Fibroblast of the aortic adventitia (primary cell): ENCODE measurements around the gene ARFIP2. TPM values are rescaled to one million over a fixed set of nuclear protein-coding genes. Genes with fewer than 3 reads are reported as not detected.

Source experiments
- DNase-seq: peaks from one replicate; pipeline ENCODE4 v3.0.0-alpha.2; 2010; ENCODE audit warnings: low read depth
- H3K4me3 ChIP-seq: 2 replicates; pipeline ENCODE4 v1.5.1; 2011; ENCODE audit warnings: low read depth, mild to moderate bottlenecking, control low read depth, low read length, moderate library complexity
- total RNA-seq: library from RNA; depleted of rRNA; stranded (reverse); fragments of >200 nt; gene quantifications from 2 replicates; pipeline ENCODE4 v1.2.3, GENCODE V29; 2012; ENCODE audit warnings: low replicate concordance
- TF ChIP-seq, protein P1 (sequence below): IDR thresholded peaks from 2 replicates; pipeline ENCODE4 v1.5.1; 2011; ENCODE audit warnings: mild to moderate bottlenecking, low read length, control low read depth, inconsistent platforms; ENCODE audit not compliant: insufficient read depth

The ARFIP2 gene
- total RNA-seq, 1 donor, result 49.1 TPM

GRCh38 chr11:6474413-6474792 lies 6.7 kb downstream of the ARFIP2 start:
- H3K4me3 ChIP-seq, result peak overlapping the region; percentile 69
- TF ChIP-seq, protein P1, sequence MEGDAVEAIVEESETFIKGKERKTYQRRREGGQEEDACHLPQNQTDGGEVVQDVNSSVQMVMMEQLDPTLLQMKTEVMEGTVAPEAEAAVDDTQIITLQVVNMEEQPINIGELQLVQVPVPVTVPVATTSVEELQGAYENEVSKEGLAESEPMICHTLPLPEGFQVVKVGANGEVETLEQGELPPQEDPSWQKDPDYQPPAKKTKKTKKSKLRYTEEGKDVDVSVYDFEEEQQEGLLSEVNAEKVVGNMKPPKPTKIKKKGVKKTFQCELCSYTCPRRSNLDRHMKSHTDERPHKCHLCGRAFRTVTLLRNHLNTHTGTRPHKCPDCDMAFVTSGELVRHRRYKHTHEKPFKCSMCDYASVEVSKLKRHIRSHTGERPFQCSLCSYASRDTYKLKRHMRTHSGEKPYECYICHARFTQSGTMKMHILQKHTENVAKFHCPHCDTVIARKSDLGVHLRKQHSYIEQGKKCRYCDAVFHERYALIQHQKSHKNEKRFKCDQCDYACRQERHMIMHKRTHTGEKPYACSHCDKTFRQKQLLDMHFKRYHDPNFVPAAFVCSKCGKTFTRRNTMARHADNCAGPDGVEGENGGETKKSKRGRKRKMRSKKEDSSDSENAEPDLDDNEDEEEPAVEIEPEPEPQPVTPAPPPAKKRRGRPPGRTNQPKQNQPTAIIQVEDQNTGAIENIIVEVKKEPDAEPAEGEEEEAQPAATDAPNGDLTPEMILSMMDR, result no peak
- DNase-seq, result no peak

- DNase-seq, result peak; percentile 80
- TF ChIP-seq, protein P1, result peak; percentile 49
- H3K4me3 ChIP-seq, result peak within 1 kb of the TSS; percentile 93
Measured at GRCh38 chr11:6473451-6474412, 7.4 kb downstream of the ARFIP2 start, which contains the start of gene TRIM3. TRIM3 (minus strand) TSS chr11:6473941; CDS start chr11:6465695, 8,246 bp downstream.

DNA sequence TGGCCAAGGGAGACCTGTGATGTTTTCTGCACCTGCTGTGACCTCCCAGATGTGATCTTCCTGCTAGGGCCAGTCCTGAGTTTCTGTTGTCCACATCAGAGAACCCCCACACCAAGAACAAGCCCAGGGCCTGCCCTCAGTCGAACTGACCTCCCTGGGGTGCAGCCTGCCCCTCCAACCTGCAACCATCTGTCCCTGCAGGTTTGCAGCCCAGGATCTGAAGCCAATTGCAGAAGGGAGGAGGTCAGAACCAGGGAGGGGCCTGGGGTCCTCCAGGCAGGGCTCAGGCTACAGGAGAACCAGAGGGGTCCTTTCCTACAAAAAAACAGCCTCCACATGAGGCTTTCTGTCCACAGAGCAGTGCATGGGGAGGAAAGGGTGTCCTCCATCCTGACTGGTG lies 8.2 kb downstream of the ARFIP2 start:
- peak overlapping the region; percentile 93 for H3K4me3 ChIP-seq
- TF ChIP-seq, protein P1, result no peak
- no peak for DNase-seq

DNA sequence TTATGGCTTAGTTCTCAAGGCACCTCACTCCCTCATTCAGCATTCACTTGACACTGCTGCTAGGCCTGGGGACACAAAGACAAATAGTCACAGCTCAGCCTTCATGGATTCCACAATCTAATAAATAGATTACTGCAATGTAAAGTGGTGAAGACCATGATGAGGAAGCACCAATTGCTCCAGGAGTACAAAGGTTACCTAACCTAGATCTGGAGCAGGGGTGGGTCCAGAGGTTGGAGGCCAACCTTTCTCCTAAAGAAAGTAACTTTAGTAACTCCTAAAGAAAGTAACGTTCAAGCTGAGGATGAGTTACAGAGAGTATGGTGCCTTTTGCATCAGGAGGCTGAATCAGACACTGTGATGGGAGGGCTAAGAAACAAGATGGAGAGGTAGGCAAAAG lies 11.5 kb downstream of the ARFIP2 start:
- TF ChIP-seq, protein P1, result no peak
- no peak overlapping the region for H3K4me3 ChIP-seq
- DNase-seq, result no peak

DNA sequence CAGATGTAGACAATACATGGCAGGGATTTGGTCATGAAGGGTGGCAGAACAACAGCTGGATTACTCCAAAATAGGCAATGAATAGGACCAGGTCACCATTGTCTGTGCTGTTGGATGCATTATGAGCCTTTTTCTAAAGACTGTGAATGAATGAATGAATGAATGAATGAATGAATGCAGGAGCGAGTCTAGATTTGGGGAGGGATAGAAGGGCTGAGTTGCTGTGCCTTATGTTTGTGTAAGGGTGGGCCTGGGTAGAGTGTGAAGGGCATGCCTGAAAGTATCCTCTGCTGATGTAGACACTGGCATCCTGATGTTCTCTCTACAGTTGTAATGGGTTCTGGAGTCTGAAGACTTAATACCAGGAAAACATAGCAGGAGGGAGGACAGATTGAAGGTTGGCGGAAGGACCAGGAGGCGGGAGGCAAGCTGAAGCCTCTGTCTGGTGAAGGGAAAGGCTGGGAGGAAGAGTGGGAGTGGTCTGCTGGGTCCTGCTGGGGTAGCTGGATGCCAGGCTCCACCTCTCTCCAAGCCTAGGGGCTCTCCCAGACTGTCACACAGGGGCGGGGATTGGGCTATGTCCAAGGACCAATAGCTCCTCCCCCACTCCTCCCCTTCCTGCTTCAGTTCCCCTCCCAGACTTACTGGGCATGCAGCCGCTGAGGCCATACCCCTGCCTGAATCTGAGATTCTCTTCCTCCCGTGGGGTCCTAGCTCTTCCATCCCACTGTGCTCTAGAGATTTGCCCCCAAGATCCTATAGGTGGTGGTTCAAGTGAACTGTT lies 12.2 kb downstream of the ARFIP2 start:
- no peak overlapping the region for H3K4me3 ChIP-seq
- peak; percentile 81 for DNase-seq
- TF ChIP-seq, protein P1, result no peak

DNA sequence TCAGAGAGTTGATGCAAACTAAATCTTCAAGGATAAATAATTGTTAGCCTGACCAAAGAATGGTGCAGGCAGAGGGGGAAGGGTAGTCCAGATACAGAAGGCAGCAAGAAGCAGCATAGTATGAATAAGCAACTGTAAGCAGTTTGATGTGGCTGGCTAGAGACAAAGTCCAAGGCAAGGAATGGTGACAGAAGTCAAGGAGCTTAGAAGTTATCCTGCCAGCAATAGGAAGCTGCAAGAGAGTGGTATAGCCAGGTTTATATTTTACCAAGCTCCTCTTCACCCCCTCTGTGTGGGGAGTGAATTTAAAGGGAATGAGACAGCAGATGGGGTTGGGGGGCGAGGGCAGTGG lies 22.1 kb downstream of the ARFIP2 start:
- DNase-seq, result no peak
- TF ChIP-seq, protein P1, result no peak
- H3K4me3 ChIP-seq, result no peak overlapping the region
